Measurements from ENCODE around the gene KATNAL1.

DNA sequence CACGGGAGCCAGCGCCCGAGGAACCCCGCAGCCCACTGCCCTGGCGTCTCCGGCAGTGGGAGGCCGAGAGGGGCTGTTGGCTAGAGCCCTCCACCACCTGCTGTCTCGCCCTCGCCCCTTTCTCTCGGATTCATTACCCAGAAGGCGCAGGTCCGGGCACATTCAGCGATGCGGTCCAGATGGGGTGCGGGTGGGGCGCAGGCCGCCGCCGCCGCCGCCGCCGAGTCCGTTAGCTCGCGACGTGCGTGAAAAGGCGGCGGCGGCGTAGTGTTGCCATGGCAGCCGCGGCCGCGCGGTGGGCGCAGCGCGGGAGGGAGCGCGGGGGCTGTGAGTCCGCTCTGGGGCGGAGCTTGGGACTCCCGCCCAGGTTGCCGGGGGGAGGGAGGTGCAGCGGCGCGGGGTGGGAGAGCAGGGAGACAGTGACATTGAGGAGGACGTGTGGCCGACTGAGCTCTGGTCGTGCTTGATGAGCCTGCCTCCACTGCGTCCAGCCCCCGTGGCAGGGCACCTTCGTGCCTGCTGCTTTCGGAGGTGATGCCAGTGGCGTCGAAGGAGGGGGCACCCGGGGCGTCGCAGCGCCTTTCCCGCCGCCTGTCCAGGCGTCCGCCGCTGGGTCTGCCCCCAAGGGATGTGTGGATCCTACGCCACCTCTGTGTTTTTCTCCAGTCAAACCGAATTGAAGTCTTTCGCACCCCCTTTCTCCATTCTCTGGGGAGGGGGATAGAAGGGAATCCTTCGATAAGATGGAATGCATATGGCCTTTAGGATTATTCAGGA is at the start of gene KATNAL1:
- TF ChIP-seq, protein P1, sequence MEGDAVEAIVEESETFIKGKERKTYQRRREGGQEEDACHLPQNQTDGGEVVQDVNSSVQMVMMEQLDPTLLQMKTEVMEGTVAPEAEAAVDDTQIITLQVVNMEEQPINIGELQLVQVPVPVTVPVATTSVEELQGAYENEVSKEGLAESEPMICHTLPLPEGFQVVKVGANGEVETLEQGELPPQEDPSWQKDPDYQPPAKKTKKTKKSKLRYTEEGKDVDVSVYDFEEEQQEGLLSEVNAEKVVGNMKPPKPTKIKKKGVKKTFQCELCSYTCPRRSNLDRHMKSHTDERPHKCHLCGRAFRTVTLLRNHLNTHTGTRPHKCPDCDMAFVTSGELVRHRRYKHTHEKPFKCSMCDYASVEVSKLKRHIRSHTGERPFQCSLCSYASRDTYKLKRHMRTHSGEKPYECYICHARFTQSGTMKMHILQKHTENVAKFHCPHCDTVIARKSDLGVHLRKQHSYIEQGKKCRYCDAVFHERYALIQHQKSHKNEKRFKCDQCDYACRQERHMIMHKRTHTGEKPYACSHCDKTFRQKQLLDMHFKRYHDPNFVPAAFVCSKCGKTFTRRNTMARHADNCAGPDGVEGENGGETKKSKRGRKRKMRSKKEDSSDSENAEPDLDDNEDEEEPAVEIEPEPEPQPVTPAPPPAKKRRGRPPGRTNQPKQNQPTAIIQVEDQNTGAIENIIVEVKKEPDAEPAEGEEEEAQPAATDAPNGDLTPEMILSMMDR (conservative IDR thresholded peaks at IDR 0.05 in 1 of 2, IDR thresholded peaks at IDR 0.05 in 1 of 2; ENCODE audit: extremely low read depth in 1 of 2, insufficient read depth in 1 of 2, low read depth in 1 of 2, low read length in 2 of 2) = no peak
- no peak for TF ChIP-seq EZH2 (IDR thresholded peaks at IDR 0.05; ENCODE audit: borderline replicate concordance, low read length)

Measured in mammary epithelial cell (primary cell).